NCI-H2227 (cell line): ENCODE results near the gene TNP2.
A peak's percentile ranks its signal among the peaks of the same experiment; 100 is the strongest.
"Not testable (repeated sequence)": the region's sequence is repeated elsewhere in the genome, so short reads cannot be mapped to it uniquely, and the experiment has no call there.

Source experiments
- DNase-seq: peaks from one replicate; lab custom pipeline; 2025; ENCODE audit not compliant: unreplicated experiment; lab: John Stamatoyannopoulos, UW

The TNP2 gene

DNA sequence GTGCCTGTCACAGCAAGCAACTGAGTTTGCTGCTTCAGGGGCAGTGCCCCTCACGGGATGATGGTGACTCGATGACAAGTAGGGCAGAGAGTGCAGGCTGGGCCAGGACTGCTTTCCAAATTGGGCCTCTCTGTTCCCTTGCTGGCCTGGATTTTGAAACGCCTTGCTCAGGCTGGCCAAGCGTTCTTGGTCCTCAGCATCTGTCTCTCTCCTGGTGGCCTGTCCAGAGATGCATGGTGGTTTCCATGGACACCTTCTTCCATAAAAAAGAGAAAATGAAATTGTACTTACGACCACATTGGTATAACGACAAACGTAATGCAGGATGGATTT, 31.4 kb upstream of the TNP2 start:
- DNase-seq: no peak

DNA sequence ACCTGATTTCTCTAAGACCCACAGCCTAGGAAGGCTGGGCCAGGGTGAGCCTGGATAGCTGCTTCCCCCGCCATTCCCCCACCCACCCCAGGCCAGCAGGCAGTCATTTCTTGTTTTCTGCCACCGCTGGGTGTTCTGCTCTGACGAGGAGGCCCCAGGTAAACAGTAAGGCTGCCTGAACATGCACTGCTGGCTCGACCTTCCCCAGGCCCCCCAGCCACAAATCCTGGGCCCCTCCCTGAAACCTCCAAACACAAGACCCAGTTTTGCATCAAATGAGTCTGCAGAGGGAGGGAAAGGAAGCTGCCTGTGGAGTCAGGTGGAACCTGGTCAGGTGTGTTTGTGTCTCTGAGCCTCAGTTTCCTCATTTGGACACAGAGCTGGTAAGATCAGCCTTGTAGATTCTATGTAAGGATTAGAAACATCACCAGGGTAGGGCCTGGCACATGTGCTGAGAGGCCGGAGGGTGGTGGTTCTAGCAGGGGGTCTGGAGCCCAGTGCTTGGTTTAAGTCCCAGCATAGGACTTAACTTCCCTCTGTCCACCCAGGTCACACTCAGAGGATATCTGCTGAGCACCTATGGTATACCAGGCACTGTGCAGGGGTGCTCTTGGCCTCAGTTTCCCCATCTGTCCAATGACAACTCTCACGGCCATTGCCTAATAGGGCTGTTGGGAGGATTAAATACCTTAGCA, 30.9 kb upstream of the TNP2 start:
- no peak for DNase-seq

GRCh38 chr16:11298950-11299547, 29.9 kb upstream of the TNP2 start:
- DNase-seq: not testable (repeated sequence)

DNA sequence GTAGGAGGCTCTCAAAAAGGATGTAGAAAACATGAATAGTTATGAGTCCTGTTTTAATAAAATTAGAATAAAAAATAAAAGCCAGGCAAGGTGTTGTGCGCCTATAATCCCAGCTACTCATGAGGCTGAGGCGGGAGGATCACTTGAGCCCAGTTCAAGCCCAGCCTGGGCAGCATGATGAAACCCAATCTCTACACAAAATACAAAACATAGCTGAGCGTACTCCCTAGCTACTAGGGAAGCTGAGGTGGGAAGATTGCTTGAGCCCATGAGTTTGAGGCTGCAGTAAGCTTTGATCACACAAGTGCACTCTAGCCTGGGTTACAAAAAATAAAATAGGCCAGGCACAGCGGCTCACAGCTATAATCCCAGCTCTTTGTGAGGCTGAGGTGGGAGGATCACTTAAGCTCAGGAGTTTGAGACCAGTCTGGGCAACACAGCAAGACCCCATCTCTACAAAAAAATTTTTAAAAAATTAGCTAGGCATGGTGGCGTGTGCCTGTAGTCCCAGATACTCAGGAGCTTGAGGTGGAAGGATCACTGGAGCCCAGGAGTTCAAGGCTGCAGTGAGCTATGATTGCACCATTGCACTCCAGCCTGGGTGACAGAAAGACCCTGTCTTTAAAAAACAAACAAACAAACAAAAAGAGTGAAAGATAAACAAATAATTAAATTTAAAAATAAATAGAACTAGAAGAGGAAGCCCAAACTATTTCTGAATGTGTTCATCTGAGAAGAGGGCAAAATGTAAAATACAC, 29.2 kb upstream of the TNP2 start:
- no peak for DNase-seq

DNA sequence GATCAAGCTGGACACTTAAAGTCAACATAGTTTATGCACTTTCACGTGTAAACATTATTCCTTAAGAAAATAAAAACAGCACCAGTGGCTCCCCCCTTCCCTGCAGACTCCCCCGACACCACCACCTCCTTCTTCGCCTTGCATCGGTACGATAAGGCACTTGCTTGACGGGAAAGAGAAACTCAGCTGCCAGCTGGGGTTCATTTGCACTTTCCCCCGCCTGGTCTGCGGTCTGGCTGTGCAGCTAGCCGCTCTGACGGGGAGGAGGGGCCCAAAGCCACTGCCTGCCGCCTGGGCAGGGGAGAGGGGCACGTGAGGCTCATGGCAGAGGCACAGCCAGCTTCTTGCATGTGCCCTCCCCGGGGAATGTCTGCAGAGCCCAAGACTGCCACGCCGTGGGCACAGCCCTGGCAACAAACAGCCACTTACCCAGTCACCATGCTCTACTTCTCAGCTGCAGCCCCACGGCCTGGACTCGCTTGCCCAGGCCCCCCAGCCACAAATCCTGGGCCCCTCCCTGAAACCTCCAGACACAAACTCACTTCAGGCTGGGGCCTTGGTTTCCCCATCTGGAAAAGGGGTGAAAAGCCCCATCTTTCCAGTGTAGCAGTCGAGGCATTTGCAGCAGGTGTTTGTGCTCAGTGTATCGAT, 28.5 kb upstream of the TNP2 start:
- DNase-seq: peak; percentile 63

DNA sequence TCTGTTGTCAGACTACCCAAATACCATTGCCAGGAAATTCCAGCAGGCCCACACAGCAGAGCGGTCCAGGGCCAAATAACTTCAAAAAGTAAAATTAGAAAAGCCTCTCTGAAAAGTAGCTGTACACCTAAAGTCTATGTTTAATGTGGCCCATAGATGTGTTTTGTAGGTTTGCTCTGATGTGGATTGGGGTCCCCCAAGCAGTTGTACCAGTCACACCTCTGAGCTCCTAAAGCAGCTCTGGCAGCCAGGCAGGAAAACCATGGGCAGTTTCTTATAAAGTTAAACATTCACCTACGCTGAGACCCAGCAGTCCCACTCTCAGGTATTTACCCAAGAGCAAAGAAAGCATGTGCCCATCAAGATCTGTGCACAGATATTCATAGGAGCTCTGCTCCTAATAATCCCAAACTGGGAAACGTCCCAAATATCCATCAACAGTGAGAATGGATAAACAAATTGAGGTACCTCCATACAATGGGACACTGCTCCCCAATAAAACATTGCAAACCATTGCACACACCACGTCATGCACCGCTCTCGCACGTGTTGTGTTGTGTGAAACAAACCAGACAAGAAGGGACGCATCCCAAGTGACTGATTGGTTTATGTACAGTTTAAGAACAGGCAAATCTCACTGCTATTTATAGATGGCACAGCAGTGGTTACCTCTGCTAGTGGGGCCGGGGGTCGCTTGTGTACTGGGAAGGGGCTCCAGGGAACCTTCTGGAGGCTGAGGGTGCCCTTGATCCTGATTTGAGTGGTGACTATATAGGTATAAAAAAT, 27.8 kb upstream of the TNP2 start:
- no peak for DNase-seq

DNA sequence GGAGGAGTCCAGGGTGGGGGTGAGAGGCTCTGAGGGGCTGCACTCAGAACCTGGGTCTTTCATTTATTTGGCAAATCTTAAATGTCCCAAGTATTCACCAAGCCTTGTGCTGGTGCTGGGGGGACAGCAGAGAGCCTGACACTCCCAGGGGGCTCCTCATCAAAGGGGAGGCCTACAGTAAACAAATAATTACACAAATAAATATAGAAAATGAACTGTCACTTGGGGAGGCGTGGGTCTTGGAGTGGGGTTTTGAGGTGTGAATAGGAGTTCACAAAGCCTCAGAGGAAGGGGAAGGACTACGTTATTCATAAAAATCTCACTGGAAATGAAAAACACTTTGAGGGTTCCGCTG, 27.2 kb upstream of the TNP2 start:
- no peak for DNase-seq

GRCh38 chr16:11295672-11296071, 26.5 kb upstream of the TNP2 start:
- no peak for DNase-seq

- DNase-seq: no peak
Measured at GRCh38 chr16:11292076-11292748, 23.1 kb upstream of the TNP2 start.

- DNase-seq: no peak
Measured at GRCh38 chr16:11291091-11291703, 22.1 kb upstream of the TNP2 start.

- DNase-seq: no peak
Measured at GRCh38 chr16:11290102-11290893, 21.2 kb upstream of the TNP2 start.

- not testable (repeated sequence) for DNase-seq
Measured at GRCh38 chr16:11289696-11290095, 20.6 kb upstream of the TNP2 start.

DNA sequence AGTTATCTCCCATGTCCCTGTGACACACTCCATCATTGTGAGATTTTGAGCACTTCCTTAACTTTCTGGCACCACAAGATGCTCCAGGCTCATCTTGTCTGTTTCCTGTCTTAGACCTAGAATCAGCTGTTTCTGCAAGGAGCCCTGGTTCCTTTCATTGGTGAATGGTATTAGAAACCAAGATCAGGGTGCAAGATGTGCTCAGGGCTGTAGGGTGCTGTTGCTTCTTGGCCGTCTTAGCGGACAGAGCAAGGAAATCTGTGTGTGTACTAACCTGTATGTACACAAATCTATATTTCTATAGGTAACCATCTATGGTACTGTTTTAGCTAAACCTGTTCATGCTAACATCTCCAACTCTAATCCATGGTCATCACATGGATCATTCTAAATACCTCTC, 20.1 kb upstream of the TNP2 start:
- no peak for DNase-seq

DNA sequence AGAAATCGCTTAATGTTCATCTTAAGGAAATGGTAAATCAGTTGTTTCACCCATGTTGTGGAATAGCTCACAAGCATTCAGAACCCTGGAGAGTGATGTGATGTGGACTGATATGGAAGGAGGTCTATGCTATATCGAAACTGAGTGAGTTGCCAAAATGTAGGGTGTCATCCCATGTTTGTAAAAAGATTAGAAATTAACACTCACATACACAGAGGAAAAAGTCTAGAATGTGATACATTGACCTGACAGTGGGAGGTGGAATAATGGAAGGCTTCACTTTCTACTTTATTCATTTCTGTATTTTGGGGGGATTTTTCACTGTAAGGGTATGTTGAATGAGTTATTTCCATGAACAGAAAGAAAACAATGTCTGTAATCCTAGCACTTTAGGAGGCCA, 16.7 kb upstream of the TNP2 start:
- no peak for DNase-seq

GRCh38 chr16:11283820-11284248, 14.7 kb upstream of the TNP2 start:
- DNase-seq: no peak

DNA sequence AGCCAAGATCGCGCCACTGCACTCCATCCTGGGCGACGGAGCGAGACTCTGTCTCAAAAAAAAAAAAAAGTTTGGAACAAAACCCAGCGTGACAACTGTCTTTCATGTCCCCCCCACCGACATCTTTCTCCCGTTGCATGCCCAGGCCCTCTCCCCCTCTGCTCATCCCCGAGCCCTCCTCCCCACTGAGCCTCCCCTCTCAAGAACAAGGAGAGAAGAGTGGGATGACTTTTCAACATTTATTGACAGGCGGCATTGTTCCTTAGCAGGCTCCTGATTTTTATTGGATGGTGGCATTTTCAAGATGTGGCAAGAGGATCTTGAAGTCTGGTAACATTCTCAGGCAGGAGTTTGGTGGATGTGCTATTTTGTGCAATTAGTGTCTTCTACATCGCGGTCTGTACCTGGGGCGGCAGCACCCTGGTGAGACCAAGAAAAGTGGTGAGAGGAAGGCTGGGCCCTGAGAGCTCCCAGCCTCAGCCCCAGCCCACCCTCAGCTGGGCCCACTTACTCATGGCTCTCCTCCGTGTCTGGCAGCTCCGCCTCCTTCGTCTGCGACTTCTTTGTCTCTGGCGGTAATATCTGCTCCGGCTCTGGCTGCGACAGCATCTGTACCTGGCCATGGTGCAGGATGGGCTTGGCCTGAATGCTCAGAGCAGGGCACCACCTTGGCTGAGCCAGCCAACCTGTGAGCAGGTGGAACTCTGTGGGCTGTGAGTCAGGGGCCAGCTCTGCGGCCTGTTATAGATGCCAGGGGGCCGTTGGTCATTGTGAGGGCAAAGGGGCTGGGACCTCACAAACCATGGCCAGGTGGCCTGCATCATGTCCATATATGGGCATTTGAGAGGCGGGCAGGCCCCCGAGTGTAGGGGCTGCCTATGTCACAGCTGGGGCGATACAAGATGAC, 11.7 kb upstream of the TNP2 start, which contains the start of gene PRM1:
TSS of gene PRM1 (minus strand) at position 715 of the 907 bp plus-strand sequence. CDS start at position 623, 92 bp downstream.
- DNase-seq: no peak

DNA sequence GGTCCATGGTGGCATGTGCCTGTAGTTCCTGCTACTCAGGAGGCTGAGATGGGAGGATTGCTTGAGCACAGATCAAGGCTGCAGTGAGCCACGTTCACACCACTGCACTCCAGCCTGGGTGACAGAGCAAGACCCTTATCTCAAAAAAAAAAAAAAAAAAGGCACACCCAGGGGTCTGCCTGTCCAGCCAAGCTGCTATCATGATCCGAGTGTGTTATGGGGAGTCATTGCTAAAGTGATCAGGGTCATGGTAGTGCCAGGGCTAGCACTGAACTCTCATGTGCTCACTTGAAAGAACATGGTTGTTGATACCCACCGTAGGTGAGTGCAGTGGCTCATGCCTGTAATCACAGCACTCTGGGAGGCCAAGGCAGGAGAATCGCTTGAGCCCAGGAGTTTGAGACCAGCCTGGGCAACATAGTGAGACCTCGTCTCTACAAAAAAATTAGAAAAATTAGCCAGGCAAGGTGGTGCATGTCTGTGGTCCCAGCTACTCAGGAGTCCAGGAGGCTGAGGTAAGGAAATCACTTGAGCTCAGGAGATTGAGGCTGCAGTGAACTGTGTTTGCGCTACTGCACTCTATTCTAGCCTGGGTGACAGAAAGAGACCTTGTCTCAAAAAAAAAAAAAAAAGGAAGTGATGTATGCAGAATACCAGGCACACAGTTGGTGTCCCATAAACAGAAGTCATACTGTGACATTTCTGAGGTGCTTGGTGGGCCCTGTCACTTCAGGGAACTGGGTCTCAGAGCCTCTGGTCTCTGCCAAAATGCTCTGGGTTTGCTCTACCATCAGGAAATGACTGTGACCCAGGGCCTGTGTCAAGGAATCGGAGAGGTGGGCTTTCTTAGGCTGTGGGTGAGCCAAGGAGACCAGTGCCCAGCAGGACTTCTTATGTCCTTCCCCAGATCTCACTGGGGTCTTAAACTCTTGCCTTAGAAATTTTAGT, 9.8 kb upstream of the TNP2 start:
- no peak for DNase-seq
